OCI-LY1 (cell line): ENCODE measurements around the gene ZEB1.
"Not testable (repeated sequence)": the region's sequence is repeated elsewhere in the genome, so short reads cannot be mapped to it uniquely, and the experiment has no call there.

Experiments
- CTCF ChIP-seq: fragments of 200-600 bp; sonication (generic), shearing (Covaris generic); IDR thresholded peaks from 2 replicates; pipeline ENCODE4 v1.5.1; 2017; ENCODE audit warnings: mild to moderate bottlenecking, antibody characterized with exemption, low read length, moderate library complexity, mixed read lengths
- EZH2 ChIP-seq: fragments of 200-600 bp; sonication (generic), shearing (Covaris generic); IDR thresholded peaks from 2 replicates; pipeline ENCODE4 v1.8.0; 2017; ENCODE audit warnings: borderline replicate concordance, mixed run types, mild to moderate bottlenecking, antibody characterized with exemption, low read length, moderate library complexity, mixed read lengths

- not testable (repeated sequence) for TF ChIP-seq CTCF, EZH2
Measured at GRCh38 chr10:31363696-31364095, 44.7 kb downstream of the ZEB1 start.
